Measurements from ENCODE around the gene HIVEP2.

- TF ChIP-seq CTCF (IDR thresholded peaks at IDR 0.05): no peak
- no peak for TF ChIP-seq POLR2A (IDR thresholded peaks at IDR 0.05)
Measured at GRCh38 chr6:142728364-142728763, 216.6 kb downstream of the HIVEP2 start.
